ENCODE measurements around the gene MAST3.

MAST3 gene

DNA sequence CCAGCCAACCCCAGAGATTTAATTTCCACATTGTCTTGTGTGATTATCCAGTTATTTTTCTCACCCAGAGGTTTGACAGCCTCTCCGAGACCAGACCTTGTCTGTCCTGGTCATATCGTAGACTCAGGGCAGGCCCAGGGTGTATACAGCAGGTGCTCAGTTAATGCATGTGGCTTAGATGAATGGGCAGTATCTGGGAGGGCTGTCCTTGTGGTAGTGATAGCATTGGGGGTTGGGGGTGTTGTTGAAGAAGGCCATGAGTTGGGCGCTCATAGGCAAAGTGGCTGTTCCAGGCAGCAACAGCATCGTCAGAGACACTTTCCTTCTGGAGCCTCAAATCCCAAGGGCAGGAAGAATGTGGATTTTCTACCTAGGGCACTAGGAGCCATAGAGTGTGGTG, 16.9 kb downstream of the MAST3 start:
- no peak for DNase-seq

GRCh38 chr19:18117364-18117691, 19.8 kb downstream of the MAST3 start:
- no peak for DNase-seq

DNA sequence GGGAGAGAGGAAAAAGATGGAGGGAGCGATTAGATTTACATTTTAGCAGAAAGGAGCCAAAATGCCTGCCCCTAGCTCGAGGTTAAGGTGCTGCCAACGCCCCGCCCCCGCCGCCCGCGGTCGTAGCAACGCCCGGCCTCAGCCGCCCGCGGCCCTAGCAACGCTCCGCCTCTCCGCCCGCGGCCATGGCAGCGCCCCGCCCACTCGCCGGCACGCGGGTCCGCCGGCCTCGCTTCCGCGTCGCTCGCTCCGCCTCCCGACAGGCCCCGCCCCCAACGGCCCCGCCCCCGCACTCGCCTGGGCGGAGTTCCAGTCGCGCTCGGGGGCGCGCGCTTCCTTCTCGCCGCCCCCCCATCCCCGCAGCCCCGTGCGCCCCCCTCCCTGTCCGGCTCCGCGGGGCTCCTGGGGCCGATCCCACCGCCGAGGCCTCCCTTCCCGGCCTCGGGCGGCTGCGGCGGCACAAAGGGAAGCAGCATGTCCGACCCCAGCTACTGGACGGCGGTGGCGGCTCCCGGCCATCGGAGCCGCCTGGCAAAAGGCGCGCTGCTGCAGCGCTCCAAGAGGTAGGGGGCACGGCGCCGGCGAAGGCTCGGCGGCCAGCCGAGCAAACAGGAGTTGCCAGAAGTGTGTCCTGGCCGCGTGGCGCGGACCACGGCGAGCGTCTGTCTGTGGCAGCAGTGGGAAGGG, 20.3 kb downstream of the MAST3 start:
- DNase-seq = peak; percentile 96

DNA sequence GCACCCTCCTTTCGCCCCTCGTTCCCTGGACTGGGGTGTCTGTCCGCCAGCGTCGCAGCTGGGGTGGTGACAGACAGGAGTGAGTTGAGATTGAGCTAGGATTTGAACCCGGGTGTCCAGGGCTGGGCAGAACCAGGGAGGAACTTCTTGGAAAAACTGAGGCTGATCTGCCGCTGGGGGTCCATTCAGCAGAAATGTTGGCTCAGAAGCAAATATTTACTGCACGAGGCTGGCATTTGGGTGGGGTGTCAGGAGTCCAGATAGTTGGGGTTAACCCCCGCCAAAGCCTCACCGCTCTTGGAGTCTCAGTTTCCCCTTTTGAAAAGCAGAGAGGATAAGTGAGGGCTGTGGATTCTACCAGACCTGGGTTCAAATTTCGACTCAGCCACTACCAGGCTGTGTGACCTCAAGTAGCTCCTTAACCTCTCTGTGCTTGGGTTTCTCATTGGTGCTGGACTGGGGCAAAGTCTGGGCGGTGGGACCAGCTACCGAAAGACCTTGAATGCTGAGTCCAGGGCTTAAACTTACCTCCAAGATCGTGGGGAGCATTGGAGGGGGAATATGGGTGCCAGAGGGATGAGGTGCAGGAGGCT, 20.9 kb downstream of the MAST3 start:
- no peak for DNase-seq

DNA sequence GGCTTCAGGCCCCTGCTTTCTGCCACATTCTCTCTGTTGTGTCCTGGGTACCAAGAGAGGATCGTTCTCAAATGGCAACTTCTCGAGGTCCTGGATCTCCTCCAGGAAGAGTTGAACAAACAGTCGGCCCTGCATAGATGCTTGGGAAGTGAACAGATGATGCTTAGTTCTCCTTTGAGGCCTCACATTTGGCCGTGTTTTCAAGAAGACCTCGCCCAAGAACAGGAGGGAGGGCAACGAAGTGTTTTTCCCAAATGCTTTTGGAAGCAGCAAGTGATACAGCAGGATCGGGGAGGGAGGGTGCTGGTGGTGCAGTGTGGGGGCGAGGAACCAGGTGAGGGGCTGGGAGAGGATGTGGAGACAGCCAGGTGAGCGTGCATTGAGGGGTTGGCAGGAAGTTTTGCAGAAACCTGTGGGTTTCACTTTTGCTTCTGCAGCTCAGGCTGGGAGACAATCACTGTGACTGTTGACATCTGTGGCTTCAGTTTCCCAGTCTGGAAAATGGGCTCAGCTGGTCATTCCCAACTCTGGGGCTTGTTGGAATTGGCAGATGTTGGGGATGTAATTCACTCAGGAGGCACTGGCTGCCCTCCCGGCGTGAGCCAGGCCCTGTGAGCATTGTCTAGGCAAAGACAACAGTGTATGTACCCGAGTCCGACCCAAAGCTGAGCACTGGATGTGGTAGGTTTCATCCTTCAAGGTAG, 21.6 kb downstream of the MAST3 start:
- peak; percentile 64 for DNase-seq

DNA sequence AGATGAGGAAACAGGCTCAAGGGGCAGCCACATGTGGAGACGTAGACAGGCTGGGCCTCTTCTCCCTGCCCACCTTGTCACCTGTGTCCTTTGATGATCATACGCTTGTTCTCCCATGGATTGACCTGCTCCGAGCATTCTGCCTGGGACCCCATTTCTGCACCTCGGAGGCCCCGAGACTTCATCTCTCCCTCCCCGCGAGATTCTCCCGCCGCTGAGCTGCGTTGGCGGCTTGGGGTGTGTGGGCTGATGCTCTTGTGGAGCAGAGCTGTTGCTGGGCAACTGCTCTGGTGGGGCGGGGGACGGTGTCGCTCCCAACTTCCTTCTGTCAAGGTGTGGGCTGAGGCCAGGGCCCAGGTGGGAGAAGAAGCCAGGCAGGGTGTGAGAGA, 22.1 kb downstream of the MAST3 start:
- no peak for DNase-seq

GRCh38 chr19:18120127-18120526, 22.5 kb downstream of the MAST3 start:
- no peak for DNase-seq

DNA sequence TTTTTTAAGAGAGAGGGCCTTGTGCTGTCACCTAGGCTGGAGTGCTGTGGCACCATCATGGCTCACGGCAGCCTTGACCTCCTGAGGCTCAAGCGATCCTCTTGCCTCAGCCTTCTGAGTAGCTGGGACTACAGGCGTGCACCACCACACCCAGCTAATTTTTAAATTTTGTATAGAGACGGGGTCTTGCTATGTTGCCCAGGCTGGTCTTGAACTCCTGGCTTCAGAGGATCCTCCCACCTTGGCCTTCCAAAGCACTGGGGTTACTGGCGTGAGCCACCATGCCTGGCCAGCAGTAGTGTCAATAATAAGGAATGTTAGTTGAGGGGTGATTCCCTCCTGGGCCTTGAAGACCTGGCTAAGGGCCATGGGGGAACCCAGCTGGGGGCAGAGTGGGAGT, 23.6 kb downstream of the MAST3 start:
- no peak for DNase-seq

GRCh38 chr19:18122424-18122823, 24.8 kb downstream of the MAST3 start:
- DNase-seq = no peak

DNA sequence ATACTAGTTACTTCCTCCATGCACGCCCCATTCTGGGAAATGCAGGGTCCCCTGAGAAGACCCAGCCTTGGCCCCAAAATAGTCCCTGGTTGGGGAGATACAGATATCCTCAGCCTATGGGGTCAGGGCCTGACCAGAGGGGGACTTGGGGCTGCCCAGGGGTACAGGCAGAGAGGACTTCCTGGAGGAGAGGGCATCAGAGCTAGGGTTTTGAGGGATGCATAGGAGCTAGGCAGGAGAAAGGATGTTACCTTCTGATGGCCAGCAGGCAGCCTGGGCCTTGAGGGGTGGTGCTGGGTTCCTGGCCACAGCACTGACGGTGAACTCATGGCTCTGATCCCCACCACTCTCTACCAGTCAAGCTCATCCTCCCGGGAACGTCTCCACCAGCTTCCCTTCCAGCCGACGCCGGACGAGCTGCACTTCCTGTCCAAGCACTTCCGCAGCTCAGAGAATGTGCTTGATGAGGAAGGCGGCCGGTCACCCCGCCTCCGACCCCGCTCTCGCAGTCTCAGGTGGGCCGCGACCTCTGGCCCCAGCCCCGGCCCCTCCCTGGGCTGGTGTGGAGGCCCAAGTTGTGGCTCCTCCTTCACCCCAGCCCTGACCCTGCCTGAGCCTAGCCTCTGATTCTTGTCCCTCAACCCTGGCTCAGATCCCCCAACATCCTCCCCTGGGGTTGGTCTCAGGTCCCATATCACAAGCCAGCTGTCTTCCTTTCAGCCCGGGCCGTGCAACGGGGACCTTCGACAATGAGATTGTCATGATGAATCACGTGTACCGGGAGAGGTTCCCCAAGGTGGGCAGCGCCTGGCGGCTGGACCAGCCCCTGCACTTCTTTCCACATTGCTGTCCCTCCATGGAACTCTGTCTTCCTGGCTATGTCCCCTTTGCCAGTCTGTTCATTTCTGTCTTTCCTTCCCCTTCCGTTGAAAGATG, 25.6 kb downstream of the MAST3 start:
- no peak for DNase-seq

GRCh38 chr19:18123819-18124218, 26.2 kb downstream of the MAST3 start:
- no peak for DNase-seq

DNA sequence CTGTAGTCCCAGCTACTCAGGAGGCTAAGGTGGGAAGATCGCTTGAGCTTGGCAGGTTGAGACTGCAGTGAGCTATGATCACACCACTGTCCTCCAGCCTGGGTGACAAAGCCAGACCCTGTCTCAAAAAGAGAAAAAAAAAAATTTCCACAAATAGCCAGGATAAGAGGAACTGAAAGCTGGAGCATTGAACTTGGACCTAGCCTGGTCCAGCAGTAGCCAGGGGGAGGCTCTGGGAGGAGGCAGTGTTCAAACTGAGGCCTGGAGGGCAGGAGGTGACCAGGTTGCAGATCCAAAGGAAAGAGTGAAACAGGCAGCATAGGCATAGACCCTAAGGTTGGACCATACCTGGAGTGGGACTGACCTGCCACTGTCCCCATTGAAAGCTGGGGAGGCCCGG, 28.5 kb downstream of the MAST3 start:
- DNase-seq = no peak

DNA sequence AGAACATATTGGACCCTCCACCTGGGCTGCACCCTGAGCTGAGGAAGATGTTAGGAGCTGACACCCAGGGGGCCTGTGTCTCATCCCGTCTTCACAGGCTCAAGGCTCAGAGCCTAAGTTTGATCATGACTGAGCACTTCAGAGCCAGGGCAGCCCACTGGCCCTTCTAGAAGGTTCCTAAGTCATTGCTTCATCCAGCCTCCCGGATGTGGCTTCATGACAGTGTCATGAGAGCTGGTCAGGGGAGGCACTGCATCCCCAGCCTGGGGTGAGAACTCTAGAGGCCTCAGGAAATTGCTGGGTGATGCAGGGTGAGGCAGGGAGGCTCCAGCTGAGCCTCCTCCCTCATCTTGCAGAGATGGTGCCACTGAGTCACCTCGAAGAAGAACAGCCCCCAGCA, 30.5 kb downstream of the MAST3 start:
- no peak for DNase-seq

DNA sequence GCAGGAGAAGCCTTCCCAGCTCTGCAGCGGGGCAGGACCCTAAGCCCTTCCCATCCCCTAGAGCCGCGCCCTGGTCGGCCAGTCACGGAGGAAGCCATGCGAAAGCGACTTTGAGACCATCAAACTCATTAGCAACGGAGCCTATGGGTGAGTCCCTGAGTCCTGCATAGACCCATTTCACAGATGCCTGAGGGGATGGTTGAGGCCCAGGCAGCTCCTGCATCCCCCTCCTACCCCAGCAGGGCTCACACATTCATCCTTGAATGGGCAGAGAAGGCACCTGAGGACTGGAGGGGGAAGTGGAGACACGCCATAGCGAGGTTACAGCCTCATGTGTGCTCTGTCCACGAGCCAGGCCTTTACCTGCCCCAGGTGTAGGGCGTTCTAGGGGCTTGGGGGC, 31.2 kb downstream of the MAST3 start:
- DNase-seq = no peak

DNA sequence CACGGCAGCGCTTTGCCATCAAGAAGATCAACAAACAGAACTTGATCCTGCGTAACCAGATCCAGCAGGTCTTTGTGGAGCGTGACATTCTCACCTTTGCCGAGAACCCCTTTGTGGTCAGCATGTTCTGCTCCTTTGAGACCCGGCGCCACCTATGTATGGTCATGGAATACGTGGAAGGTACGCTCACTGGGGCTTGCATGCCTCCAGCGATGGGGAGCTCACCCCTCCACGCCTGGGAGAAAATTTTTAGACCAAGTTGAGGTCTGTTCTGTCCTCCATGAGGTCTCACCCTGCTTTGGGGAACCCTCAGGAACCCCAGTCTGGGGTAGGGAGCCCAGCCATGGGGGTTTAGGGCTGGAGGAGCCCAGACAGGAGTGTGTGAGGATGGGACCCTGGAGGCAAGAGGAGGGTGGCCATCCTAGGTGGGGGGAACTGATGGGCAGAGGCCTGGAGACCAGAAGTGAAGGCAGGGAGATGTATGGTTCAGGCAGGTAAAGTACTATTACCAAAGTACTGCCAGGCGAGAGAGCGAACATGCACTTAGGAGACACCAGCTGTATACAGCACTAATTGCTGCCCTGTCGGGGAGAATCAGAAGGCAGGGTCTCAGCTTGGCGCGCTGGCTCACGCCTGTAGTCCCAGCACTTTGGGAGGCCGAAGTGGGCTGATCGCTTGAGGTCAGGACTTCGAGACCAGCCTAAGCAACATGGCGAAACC, 33.1 kb downstream of the MAST3 start:
- no peak for DNase-seq

GRCh38 chr19:18131841-18132596, 34.4 kb downstream of the MAST3 start:
- DNase-seq = no peak

GRCh38 chr19:18135712-18136584, 38.4 kb downstream of the MAST3 start:
- no peak for DNase-seq

- DNase-seq = no peak
Measured at GRCh38 chr19:18137242-18137641, 39.7 kb downstream of the MAST3 start.

GRCh38 chr19:18137657-18138339, 40.2 kb downstream of the MAST3 start:
- no peak for DNase-seq

DNA sequence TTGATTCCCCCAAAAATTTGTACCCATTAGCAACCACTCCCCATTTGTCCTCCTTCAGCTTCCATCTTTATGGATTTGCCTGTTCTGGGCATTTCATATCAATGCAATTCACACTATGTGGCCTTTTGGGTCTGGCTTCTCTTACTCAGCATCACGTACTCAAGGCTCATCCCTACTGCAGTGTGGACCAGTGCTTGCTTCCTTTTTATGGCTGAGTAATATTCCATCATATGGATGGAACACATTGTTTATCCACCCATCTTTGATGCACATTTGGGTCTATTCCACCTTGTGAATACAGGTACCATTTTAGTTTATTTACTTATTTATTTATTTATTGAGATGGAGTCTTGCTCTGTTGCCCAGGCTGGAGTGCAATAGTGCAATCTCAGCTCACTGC, 42.9 kb downstream of the MAST3 start:
- DNase-seq = no peak

Measured in RPMI8226 (cell line).